Nucleus accumbens (tissue), 56 donors: ENCODE measurements around the gene TAF7.
A peak's percentile ranks its signal among the peaks of the same experiment; 100 is the strongest.
"Not testable (repeated sequence)": the region's sequence is repeated elsewhere in the genome, so short reads cannot be mapped to it uniquely, and the experiment has no call there.

Experiments
- DNase-seq, 56 donors: peaks; one replicate each; lab custom pipeline; 2025; lab: John Stamatoyannopoulos, UW

TAF7 gene, protein sequence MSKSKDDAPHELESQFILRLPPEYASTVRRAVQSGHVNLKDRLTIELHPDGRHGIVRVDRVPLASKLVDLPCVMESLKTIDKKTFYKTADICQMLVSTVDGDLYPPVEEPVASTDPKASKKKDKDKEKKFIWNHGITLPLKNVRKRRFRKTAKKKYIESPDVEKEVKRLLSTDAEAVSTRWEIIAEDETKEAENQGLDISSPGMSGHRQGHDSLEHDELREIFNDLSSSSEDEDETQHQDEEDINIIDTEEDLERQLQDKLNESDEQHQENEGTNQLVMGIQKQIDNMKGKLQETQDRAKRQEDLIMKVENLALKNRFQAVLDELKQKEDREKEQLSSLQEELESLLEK

DNA sequence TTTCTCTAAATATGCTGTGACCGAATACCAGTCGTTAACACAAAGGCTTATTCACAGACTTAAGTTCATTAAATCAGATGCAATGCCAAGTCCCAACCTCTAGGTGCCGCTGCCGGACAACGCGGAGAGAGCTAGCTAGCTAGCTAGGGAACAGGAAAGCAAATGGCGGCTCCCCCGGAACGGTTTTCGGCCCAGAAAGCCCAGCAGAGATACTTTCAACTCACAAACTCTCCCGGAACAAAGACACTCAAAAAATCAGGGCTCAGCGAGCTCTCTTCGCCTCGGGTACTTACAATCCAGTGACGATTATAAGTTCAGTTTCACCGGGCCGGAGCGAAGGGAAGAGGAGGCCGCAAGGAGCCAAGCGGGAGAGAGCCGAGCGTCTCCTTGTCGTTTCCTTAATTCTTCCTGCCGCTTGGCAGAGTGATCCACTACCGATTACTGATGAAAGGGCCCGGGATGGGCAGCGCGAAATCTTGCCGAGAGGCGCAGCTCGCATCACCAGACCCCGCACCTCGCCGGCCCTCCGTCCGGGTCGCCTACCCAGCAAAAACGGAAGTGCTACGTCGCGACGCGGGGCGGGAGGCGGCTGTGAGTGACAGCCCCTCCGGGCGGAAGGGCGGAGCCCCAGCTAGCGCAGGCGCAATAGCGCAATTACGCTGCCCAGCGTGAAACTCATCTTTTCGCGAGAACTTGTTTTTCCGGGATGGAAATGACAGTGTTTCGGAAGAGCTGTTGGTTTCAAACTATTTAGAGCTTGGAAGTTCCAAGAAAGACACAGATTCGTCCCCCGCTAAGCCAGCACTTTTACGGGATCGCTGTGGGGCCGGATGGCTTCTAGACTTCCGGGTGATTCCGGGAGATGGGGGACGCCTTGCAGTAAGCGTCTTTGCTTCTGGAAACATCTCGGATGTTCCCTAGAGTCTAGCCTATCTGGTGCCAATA, at the start of gene TAF7:
TAF7 (minus strand) TSS at position 560 of the 945 bp plus-strand sequence. CDS start 740 bp downstream, outside the sequence.
- peak in 55 of 56 donors; percentile 39 to 94 (median 84) for DNase-seq

- DNase-seq: no peak
Observed at GRCh38 chr5:141366016-141366896, 45.7 kb upstream of the TAF7 start.

DNA sequence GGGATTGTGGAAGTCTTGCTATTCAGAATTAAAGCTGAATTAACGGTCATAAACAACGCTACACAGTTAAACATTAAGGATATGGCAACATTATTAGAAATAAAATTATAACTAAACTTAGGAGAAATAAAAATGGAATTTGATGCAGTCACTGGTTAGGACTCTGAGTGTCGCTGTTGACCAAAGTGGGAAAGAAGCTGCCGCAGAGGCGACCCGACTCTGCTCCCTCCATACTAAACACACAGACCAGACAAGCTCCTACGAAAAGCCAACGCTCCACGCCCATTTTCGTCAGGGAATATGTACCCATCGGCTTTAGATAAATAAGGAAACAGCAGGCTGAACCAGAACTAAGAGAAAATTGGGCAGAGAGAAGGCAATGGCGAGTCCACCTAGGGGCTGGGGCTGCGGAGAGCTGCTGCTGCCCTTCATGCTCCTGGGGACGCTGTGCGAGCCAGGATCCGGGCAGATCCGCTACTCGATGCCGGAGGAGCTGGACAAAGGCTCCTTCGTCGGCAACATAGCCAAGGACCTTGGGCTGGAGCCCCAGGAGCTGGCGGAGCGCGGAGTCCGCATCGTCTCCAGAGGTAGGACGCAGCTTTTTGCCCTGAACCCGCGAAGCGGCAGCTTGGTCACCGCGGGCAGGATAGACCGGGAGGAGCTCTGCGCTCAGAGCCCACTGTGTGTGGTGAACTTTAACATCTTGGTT, 43.5 kb upstream of the TAF7 start, which contains the start of gene PCDHGA5:
PCDHGA5 (plus strand) TSS at position 211 of the 709 bp plus-strand sequence; CDS start at position 380, 169 bp downstream.
- DNase-seq: no peak

- DNase-seq: no peak
Observed at GRCh38 chr5:141362719-141363118, 42.1 kb upstream of the TAF7 start.

DNA sequence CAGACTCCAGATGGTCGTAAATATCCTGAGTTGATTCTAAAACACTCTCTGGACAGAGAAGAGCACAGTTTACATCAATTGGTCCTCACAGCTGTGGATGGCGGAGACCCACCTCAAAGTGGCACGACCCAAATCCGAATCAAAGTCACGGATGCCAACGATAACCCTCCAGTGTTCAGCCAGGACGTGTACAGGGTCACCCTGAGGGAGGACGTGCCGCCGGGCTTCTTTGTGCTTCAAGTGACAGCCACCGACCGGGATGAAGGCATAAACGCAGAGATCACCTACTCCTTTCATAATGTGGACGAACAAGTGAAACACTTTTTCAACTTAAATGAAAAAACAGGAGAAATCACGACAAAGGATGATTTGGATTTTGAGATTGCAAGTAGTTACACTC, 40.1 kb upstream of the TAF7 start:
- DNase-seq: no peak

GRCh38 chr5:141359790-141360426, 39.3 kb upstream of the TAF7 start, which contains the start of gene PCDHGB2:
TSS of gene PCDHGB2 (plus strand) at chr5:141359994. CDS start at chr5:141360136, 142 bp downstream.
- DNase-seq: peak in 1 of 56 donors; percentile 5

GRCh38 chr5:141356950-141357349, 36.4 kb upstream of the TAF7 start:
- no peak for DNase-seq

DNA sequence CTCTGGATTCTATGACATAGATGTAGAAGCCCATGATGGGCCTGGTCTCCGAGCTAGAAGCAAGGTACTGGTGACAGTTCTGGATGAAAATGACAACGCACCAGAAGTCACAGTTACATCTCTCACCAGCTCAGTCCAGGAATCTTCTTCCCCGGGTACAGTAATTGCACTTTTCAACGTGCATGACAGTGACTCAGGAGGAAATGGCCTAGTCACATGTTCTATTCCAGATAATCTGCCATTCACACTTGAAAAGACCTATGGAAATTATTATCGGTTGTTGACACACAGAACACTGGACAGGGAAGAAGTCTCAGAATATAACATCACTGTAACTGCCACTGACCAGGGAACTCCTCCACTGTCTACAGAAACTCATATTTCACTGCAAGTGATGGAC, 35.5 kb upstream of the TAF7 start:
- DNase-seq: no peak

- DNase-seq: no peak
Observed at GRCh38 chr5:141355641-141356040, 35.1 kb upstream of the TAF7 start.

DNA sequence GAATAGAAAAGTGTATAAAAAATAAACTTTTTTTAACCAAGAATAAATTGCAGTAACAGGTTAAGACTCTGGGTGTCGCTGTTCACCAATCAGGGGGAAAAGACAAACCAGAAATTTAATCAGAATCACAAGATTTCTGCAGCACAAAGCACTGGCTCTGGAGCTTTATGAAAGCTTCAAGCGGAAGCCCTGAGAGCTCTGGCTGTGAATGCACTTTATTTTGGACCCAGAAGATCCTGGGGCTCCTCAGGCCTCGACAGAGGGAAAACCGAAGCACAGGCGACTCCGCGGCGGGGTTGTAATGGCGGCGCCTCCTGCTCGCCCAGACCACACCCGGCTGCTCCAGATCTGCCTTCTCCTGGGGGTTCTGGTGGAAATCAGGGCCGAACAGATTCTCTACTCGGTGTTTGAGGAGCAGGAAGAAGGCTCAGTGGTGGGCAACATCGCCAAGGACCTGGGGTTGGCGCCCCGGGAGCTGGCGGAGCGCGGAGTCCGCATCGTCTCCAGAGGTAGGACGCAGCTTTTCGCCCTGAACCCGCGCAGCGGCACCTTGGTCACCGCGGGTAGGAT, 34.4 kb upstream of the TAF7 start, which contains the start of gene PCDHGA4:
PCDHGA4 (plus strand) TSS at position 122 of the 570 bp plus-strand sequence; CDS start at position 209, 87 bp downstream.
- no peak for DNase-seq

- no peak for DNase-seq
Observed at GRCh38 chr5:141351591-141351990, 31.0 kb upstream of the TAF7 start.

GRCh38 chr5:141349917-141350619, 29.5 kb upstream of the TAF7 start, which contains the start of gene PCDHGB1:
TSS of gene PCDHGB1 (plus strand) at chr5:141350099. CDS start at chr5:141350261, 162 bp downstream.
- DNase-seq: peak in 3 of 56 donors; percentile 12 to 36 (median 13)

DNA sequence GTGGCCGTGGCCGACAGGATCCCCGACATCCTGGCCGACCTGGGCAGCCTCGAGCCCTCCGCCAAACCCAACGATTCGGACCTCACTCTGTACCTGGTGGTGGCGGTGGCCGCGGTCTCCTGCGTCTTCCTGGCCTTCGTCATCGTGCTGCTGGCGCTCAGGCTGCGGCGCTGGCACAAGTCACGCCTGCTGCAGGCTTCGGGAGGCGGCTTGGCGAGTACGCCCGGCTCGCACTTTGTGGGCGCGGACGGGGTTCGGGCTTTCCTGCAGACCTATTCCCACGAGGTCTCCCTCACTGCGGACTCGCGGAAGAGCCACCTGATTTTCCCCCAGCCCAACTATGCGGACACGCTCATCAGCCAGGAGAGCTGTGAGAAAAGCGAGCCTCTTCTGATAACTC, 25.4 kb upstream of the TAF7 start:
- DNase-seq: not testable (repeated sequence)

DNA sequence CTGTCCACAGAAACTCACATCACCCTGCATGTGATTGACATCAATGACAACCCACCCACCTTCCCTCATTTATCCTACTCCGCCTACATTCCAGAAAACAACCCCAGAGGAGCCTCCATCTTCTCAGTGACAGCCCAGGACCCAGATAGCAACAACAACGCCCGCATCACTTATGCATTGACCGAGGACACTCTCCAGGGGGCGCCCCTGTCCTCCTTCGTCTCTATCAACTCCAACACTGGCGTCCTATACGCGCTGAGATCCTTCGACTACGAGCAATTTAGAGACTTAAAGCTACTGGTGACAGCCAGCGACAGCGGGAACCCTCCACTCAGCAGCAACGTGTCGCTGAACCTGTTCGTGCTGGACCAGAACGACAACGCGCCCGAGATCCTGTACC, 24.7 kb upstream of the TAF7 start:
- DNase-seq: no peak

- no peak for DNase-seq
Observed at GRCh38 chr5:141343953-141344463, 23.4 kb upstream of the TAF7 start.

DNA sequence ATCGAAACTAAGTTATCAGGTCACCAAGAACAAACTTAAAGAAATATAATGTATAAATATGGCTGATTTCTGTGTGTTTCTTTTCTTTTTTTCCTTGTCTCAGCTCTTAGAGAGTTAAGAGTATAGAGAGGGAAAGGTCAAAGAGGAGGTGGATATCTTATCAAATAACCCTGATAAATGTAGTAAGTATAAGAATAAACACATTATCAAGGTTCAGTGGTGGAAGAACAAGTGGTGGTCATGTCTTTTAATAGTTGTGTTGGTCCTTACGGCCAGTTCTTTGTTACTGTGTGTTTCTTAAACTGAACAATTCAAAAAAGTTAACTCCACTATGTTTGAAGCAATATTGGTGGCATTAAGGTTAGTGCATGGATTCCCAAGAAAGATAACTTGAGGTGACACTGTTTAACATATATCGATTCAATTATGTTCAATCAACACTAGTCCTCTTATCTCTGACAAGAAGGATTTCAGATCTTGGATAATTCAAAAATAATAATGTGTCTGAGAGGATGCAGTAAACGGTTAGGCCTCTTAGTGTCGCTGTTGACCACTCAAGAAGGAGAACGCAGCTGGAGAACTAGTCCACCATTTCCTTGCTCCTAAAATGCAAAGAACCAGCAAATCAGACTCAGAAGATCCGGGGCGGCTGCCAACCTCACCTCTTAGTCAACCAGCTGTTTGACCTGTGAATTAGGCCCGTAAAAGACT, 22.8 kb upstream of the TAF7 start, which contains the start of gene PCDHGA3:
PCDHGA3 (plus strand) TSS at position 588 of the 711 bp plus-strand sequence. CDS start 205 bp downstream, outside the sequence.
- no peak for DNase-seq

DNA sequence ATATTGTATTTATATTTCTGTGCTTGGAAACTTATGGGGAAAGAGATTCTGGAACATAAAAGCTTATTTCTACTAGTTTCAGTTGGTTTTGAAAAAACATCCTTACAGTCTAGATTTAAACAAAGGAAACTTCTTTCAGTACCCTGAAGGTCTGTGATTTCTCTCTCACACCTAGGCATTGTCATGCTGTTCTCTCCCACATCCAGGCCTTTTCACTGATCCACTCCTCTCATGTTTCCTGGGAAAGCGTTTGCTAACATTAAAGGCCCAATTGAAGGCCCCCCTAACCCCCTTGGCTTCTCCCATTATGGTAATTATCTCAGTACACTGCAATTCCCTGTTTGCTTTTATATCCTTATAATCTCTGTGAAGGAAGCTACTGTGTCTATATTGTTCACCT, 22.2 kb upstream of the TAF7 start:
- DNase-seq: no peak
